Esophagus muscularis mucosa (tissue), 4 donors: ENCODE data around the gene CCNL1.
"Not testable (repeated sequence)": the region's sequence is repeated elsewhere in the genome, so short reads cannot be mapped to it uniquely, and the experiment has no call there.

Source experiments
- EP300 ChIP-seq: sonication (generic); formaldehyde crosslinking; IDR thresholded peaks from one replicate; pipeline ENCODE4 v1.6.1; 2017; ENCODE audit warnings: antibody characterized with exemption
- POLR2A ChIP-seq: fragments of 450-650 bp; IDR thresholded peaks from one replicate; pipeline ENCODE4 v1.6.1; 2017; ENCODE audit warnings: antibody characterized with exemption, moderate library complexity, mild to moderate bottlenecking, low read depth
- POLR2AphosphoS5 ChIP-seq, 2 donors: sonication (generic); formaldehyde crosslinking; IDR thresholded peaks; one replicate each; pipeline ENCODE4 v1.6.1; 2017; ENCODE audit warnings: antibody characterized with exemption in 2 of 2
- TF ChIP-seq, protein P1 (sequence below), 3 experiments: fragments of 200-600 bp in 2 of 3; fragments of 450-650 bp in 1 of 3; sonication (generic) in 2 of 3; IDR thresholded peaks; one replicate each; pipeline ENCODE4 v1.5.1; 2017 to 2019; ENCODE audit warnings: antibody characterized with exemption in 3 of 3, mild to moderate bottlenecking in 2 of 3, moderate library complexity in 1 of 3

DNA sequence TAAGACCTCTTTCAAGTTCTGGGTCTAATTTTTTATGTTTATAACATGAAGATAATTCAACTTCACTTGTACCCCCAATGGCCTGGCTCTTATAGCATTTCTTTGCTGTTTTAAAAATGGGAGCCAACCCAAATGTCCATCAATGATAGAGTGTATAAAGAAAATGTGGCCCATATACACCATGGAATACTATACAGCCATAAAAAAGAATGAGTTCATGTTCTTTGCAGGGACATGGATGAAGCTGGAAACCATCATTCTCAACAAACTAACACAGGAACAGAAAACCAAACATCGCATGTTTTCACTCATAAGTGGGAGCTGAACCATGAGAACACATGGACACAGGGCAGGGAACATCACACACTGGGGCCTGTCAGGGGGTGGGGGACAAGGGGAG is 57.4 kb downstream of the CCNL1 start:
- TF ChIP-seq, protein P1, sequence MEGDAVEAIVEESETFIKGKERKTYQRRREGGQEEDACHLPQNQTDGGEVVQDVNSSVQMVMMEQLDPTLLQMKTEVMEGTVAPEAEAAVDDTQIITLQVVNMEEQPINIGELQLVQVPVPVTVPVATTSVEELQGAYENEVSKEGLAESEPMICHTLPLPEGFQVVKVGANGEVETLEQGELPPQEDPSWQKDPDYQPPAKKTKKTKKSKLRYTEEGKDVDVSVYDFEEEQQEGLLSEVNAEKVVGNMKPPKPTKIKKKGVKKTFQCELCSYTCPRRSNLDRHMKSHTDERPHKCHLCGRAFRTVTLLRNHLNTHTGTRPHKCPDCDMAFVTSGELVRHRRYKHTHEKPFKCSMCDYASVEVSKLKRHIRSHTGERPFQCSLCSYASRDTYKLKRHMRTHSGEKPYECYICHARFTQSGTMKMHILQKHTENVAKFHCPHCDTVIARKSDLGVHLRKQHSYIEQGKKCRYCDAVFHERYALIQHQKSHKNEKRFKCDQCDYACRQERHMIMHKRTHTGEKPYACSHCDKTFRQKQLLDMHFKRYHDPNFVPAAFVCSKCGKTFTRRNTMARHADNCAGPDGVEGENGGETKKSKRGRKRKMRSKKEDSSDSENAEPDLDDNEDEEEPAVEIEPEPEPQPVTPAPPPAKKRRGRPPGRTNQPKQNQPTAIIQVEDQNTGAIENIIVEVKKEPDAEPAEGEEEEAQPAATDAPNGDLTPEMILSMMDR (IDR thresholded peaks at IDR 0.05), result not testable (repeated sequence)
- not testable (repeated sequence) for TF ChIP-seq POLR2AphosphoS5 (IDR thresholded peaks at IDR 0.05); POLR2A; EP300
